ENCODE results near the gene ASB4. TPM values are rescaled to one million over a fixed set of nuclear protein-coding genes. Genes with fewer than 3 reads are reported as not detected.
A peak's percentile ranks its signal among the peaks of the same experiment; 100 is the strongest.

ASB4 gene
- total and polyA plus RNA-seq, 9 donors: 18.6 to 50.5 (median 30.0) TPM

DNA sequence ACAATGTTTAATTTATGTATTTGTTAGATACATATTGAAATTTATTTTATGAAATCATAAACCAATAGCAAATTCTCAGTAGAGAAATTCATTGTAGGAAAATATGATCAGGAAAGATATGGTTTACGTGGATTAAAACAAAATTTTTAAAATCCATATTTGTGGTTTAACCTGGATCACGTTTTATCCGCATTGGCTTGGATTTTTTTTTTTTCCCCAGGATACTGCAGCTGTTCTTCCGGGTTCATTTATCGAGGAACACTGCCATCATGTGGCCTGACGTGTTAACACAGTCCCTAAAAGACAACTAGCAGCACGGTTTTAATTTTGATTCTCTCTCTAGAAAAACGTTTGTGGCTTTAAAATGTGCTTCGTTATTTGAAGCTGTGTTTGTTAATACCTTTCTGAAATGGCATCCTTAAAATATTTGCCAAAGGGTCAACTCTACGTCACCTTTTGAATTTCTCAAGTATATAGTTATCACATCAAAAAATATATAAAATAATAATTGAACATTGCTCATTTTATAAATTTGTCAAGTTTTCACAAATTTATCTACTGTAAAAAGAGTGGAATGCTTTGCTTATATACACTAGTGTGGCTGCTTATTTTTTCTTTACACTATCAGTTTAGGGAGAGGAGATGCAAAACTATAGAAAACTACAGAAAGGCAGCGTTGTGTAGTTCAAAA is 8.7 kb upstream of the ASB4 start:
- Histone ChIP-seq H3K27me3 (ENCODE audit: control insufficient read depth, insufficient read depth, low read length) (no peaks in the 10 kb centered on the region), H3K4me3 (ENCODE audit: low read length) (peak overlapping the region; percentile 1), H3K9me3 (replicated peaks; ENCODE audit: control insufficient read depth, low read depth, low read length) (no peaks in the 10 kb centered on the region), H3K4me1 (ENCODE audit: control insufficient read depth, insufficient read depth, low read length) (peaks cover 25% of the 10 kb centered on the region), H3K27ac (ENCODE audit: low read length) (peak overlapping the region; percentile 86), H3K36me3 (ENCODE audit: control insufficient read depth, insufficient read depth, low read length) (no peaks in the 10 kb centered on the region)
- peak; percentile 92 for DNase-seq
- no CpG with 5 or more reads among the region's 11 CpGs for WGBS (ENCODE audit: insufficient coverage)

DNA sequence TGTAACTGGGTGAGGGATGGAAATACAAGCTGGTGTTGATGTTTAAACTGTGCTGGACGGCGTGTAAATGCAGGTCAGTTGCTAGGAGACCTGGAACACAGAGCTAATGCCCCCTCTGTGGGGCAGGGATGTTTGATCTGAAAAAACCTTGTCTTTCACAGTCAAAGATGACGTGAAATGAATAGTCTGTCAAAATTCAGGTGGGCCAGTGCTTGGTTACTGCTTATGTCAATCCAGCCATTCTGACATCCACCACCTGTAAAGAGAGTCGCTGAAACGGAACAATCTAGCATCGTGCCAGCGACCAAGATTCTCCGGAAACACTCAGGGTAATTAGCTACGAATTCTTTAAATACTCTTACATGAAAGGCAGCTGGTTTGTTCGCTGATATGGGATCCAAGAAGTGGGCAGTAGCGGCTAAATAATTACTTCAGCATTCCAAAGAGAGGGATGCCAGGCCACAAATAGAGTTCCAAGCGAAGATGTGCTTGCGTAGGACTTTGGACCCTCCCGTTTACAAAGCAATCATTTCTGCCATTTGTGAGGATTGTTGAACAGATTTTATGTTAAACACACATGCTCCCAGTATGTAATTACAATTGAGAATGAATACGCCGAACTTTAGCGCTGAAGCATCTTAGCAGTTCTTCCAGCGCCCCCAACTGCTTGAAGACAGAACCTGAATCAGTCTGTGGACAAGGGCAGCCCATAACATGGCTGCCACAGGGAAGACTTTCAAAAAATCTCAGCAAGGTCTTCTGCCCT is 7.3 kb upstream of the ASB4 start:
- H3K27me3 ChIP-seq (ENCODE audit: control insufficient read depth, insufficient read depth, low read length): no peaks in the 10 kb centered on the region
- peak overlapping the region; percentile 4 for H3K4me3 ChIP-seq (ENCODE audit: low read length)
- DNase-seq: peak; percentile 67
- 55% methylated on average over 10 of the region's 18 CpGs for WGBS (ENCODE audit: insufficient coverage)
- no peaks in the 10 kb centered on the region for H3K9me3 ChIP-seq (replicated peaks; ENCODE audit: control insufficient read depth, low read depth, low read length)
- H3K27ac ChIP-seq (ENCODE audit: low read length): peak overlapping the region; percentile 79
- no peaks in the 10 kb centered on the region for H3K36me3 ChIP-seq (ENCODE audit: control insufficient read depth, insufficient read depth, low read length)
- peaks cover 15% of the 10 kb centered on the region for H3K4me1 ChIP-seq (ENCODE audit: control insufficient read depth, insufficient read depth, low read length)

DNA sequence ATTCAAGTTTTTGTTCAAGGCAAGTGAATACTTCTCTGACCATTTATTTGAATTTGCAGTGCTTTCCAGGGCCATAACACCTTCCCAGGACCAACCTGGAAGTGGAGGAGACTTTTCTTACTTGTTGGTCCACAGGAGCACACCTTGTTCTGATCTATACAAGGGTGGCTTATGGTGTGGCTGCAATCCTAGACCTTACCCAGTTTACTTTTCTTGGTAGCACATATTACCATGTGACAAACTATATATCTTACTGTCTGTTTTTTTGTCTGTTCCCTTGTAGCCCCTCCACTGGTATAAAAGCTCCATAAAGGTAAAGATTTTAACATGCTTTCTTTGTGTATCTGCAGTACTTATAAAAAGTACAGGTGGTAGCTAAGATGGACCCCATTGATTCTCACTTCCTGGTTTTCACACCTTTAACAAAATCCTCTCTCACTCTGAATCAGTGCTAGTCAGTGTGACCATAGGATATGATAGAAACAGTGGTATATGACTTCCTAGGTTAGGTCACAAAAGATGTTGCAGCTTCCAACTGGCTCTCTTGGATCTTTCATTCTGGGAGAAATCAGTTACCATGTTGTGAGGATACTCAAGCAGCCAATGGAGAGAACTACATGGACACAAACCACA is 5.6 kb upstream of the ASB4 start:
- no peak for DNase-seq
- H3K36me3 ChIP-seq (ENCODE audit: control insufficient read depth, insufficient read depth, low read length): no peaks in the 10 kb centered on the region
- no peaks in the 10 kb centered on the region for H3K9me3 ChIP-seq (replicated peaks; ENCODE audit: control insufficient read depth, low read depth, low read length)

DNA sequence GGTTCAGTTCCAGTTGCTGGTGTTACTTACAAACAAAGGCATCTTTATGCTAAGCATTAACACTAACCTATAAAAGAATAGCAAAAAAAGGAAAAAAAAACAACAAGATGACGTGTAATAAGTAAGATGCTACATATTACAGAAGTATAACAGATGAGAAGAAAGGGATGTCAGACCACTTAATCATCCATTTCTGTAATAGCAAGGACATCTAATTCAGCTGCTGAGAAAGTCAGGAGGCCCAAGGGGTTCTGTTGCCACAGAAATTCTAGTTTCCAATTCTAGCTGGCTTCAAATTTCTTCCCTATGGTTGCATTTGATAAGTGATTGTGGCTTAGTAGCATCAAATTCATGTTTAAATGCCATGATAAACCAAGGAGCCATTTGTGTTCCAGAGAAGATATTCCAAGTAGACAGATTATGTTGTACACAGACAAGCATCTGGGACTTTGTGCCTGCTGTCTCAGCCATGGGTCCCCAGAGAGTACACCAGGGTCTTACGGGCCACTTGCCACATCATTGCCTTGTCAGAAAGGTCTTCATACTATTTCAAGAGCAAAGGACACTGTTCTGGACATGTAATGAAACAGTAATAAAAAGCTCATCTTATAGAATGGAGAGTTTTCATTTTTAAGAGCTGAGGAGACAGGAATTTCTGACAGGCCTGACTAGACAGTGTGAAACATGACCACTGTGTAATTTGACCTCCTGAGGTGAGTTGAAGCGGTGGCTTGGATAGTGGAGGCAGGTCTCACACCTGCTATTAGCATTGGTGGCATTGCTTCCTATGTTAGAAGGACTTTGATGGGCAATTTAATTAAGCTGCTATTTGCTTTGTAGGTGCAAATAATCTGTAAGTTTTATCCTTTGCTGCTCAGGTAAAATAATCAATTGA is 4.2 kb upstream of the ASB4 start:
- Histone ChIP-seq H3K27me3 (ENCODE audit: control insufficient read depth, insufficient read depth, low read length) (no peaks in the 10 kb centered on the region), H3K36me3 (ENCODE audit: control insufficient read depth, insufficient read depth, low read length) (no peaks in the 10 kb centered on the region), H3K9me3 (replicated peaks; ENCODE audit: control insufficient read depth, low read depth, low read length) (no peaks in the 10 kb centered on the region), H3K4me3 (ENCODE audit: low read length) (no peak overlapping the region), H3K27ac (ENCODE audit: low read length) (no peak overlapping the region), H3K4me1 (ENCODE audit: control insufficient read depth, insufficient read depth, low read length) (peaks cover 7% of the 10 kb centered on the region)
- no CpG with 5 or more reads among the region's 3 CpGs for WGBS (ENCODE audit: insufficient coverage)
- no peak for DNase-seq

More for the DNA sequence above, 5.6 kb upstream of the ASB4 start:
- no peak overlapping the region for H3K27ac ChIP-seq (ENCODE audit: low read length)
- H3K4me3 ChIP-seq (ENCODE audit: low read length): no peak overlapping the region
- peaks cover 10% of the 10 kb centered on the region for H3K4me1 ChIP-seq (ENCODE audit: control insufficient read depth, insufficient read depth, low read length)
- no peaks in the 10 kb centered on the region for H3K27me3 ChIP-seq (ENCODE audit: control insufficient read depth, insufficient read depth, low read length)

DNA sequence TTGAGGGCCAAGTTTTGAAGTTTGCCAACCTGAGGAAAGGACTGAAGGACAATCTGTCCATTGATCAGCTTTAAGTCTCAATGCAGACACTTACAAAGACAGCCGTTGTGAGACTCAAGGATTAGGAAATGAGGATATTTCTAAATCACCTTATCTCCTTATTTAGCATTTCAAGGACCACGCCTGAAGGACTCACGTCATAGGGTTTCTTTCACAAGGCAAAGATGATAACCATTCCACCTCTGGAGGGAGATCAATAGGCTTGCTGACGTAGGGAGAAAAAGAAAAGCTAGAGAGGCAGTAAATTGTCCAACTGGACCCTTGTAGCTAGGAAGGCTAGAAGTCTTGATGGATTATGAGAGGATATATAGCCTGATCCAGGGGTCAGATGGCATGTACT is 3.3 kb upstream of the ASB4 start:
- no peak for DNase-seq
- H3K9me3 ChIP-seq (replicated peaks; ENCODE audit: control insufficient read depth, low read depth, low read length): no peaks in the 10 kb centered on the region
- no peaks in the 10 kb centered on the region for H3K27me3 ChIP-seq (ENCODE audit: control insufficient read depth, insufficient read depth, low read length)
- no peak overlapping the region for H3K4me3 ChIP-seq (ENCODE audit: low read length)
- H3K27ac ChIP-seq (ENCODE audit: low read length): no peak overlapping the region
- H3K36me3 ChIP-seq (ENCODE audit: control insufficient read depth, insufficient read depth, low read length): no peaks in the 10 kb centered on the region
- no CpG with 5 or more reads among the region's 4 CpGs for WGBS (ENCODE audit: insufficient coverage)
- peaks cover 6% of the 10 kb centered on the region for H3K4me1 ChIP-seq (ENCODE audit: control insufficient read depth, insufficient read depth, low read length)

DNA sequence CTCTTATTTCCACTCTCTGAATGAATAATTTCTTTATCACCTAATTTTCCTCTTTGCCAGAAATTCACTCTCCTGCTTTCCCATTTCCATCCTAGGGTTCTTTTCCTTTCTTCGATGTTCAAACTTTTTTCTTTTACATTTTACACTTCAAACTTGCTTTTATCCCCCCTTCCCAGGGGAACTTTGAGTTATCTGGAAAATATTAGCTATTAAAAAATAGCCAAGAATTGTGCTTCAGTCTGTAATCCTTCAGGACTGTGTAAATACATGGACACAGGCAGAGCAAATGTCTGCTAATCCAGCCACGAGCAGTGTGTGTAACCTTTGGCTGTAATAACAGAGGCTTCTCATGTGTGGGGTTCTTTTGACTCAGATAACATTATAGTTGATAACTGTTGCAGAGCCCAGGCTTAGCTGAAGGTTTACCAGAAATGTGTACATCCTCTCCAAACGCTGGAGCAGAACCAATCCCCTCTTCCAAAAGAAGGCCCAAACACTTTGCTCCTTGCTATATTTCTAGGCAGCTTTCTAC is 4.6 kb downstream of the ASB4 start:
- Histone ChIP-seq H3K36me3 (ENCODE audit: control insufficient read depth, insufficient read depth, low read length) (no peaks in the 10 kb centered on the region), H3K4me3 (ENCODE audit: low read length) (no peak overlapping the region), H3K4me1 (ENCODE audit: control insufficient read depth, insufficient read depth, low read length) (no peaks in the 10 kb centered on the region), H3K9me3 (replicated peaks; ENCODE audit: control insufficient read depth, low read depth, low read length) (no peaks in the 10 kb centered on the region), H3K27ac (ENCODE audit: low read length) (no peak overlapping the region), H3K27me3 (ENCODE audit: control insufficient read depth, insufficient read depth, low read length) (no peaks in the 10 kb centered on the region)
- peak; percentile 60 for DNase-seq
- 21% methylated on average over 2 of the region's 3 CpGs for WGBS (ENCODE audit: insufficient coverage)

DNA sequence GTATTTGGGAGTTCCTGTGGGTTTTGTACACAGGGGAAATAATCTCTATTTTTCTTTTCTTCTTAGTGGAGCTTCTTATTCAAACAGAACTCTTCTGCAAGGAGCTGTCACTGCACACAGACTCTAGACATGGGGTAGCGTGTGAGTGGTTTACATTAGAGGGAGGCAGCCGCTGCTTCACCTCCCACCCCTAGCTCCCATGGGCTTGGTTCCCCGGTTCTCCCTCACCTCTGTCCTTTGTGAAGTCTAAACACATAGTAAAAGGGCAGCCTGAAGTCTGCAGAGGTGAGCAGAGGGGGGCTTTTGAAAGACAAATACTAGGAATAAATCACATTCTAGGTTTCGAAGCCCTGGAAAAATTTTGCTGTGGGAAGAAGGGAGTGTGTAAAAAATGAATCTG is 5.5 kb downstream of the ASB4 start:
- no peak for DNase-seq
- no peak overlapping the region for H3K4me3 ChIP-seq (ENCODE audit: low read length)
- H3K36me3 ChIP-seq (ENCODE audit: control insufficient read depth, insufficient read depth, low read length): no peaks in the 10 kb centered on the region
- H3K4me1 ChIP-seq (ENCODE audit: control insufficient read depth, insufficient read depth, low read length): no peaks in the 10 kb centered on the region
- H3K9me3 ChIP-seq (replicated peaks; ENCODE audit: control insufficient read depth, low read depth, low read length): no peaks in the 10 kb centered on the region
- no peaks in the 10 kb centered on the region for H3K27me3 ChIP-seq (ENCODE audit: control insufficient read depth, insufficient read depth, low read length)
- WGBS (ENCODE audit: insufficient coverage): 88% methylated on average over 1 of the region's 4 CpGs
- H3K27ac ChIP-seq (ENCODE audit: low read length): no peak overlapping the region

DNA sequence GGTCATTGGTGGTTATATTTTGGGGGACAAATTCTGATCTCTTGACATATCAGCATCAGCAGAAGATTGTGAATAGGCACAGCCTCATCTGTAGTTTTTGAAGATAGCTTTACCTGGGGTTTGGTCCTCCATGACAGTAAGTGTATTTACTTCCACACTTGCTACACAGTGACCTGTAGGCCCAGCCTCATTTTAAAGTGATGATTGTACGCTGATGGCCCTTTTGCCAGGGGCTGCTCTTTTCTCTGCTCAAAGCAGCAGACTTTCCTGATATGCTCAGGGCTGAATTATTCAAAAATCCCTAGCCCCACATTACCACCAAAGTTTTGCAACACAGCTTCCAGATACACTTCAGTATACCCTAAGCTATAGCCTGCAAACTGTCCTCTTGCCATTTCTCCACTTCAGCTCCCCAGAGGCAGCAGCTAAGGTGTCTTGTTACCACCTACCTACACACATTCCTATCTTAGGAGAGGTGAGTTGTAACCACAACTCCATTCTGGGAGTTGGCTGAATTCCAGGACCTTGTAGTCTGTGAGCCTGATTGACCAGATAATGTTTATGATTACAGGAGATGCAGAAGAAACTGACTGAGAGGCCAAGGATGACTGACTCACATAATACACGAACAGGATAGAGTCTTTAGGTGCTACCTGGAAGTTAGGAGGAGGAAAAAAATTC is 6.0 kb downstream of the ASB4 start:
- Histone ChIP-seq H3K4me3 (ENCODE audit: low read length) (no peak overlapping the region), H3K9me3 (replicated peaks; ENCODE audit: control insufficient read depth, low read depth, low read length) (no peaks in the 10 kb centered on the region), H3K27me3 (ENCODE audit: control insufficient read depth, insufficient read depth, low read length) (no peaks in the 10 kb centered on the region), H3K27ac (ENCODE audit: low read length) (no peak overlapping the region), H3K36me3 (ENCODE audit: control insufficient read depth, insufficient read depth, low read length) (no peaks in the 10 kb centered on the region), H3K4me1 (ENCODE audit: control insufficient read depth, insufficient read depth, low read length) (no peaks in the 10 kb centered on the region)
- 100% methylated on average over 1 of the region's 2 CpGs for WGBS (ENCODE audit: insufficient coverage)
- DNase-seq: no peak

DNA sequence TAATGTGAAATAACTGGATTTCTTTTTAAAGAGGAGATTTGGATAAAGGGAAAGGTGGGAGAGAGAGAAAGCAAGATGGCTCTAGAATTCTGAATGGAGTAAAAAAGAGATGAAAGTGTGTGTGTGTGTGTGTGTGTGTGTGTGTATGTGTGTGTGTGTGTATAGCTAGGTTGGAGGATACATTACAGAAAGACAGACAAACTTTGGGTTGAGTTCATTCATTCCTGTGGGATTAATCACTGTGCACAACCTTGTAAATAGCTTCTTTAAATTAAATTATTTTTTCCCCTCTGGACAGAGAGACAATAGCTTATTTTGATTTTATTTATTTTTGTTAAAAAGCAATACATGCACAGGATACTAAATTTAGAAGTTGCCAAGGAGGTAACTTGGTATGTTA is 7.5 kb downstream of the ASB4 start:
- DNase-seq: no peak
- Histone ChIP-seq H3K27me3 (ENCODE audit: control insufficient read depth, insufficient read depth, low read length) (no peaks in the 10 kb centered on the region), H3K36me3 (ENCODE audit: control insufficient read depth, insufficient read depth, low read length) (no peaks in the 10 kb centered on the region), H3K27ac (ENCODE audit: low read length) (no peak overlapping the region), H3K9me3 (replicated peaks; ENCODE audit: control insufficient read depth, low read depth, low read length) (no peaks in the 10 kb centered on the region), H3K4me3 (ENCODE audit: low read length) (no peak overlapping the region), H3K4me1 (ENCODE audit: control insufficient read depth, insufficient read depth, low read length) (no peaks in the 10 kb centered on the region)

Data from muscle of leg (tissue), 11 donors.